Effector CD8-positive, alpha-beta T cell (primary cell): Measurements from ENCODE around the gene TENT4A.
"Not testable (repeated sequence)": the region's sequence is repeated elsewhere in the genome, so short reads cannot be mapped to it uniquely, and the experiment has no call there.

Experiments used
- DNase-seq: peaks from one replicate; lab custom pipeline; 2025; lab: John Stamatoyannopoulos, UW
- total RNA-seq, 4 experiments: gene quantifications; one replicate each; lab custom pipeline; 2026; lab: John Stamatoyannopoulos, UW

Gene TENT4A
- 46.1 to 62.0 (median 50.1) reads per million in 4 experiments for total RNA-seq

GRCh38 chr5:6713274-6714225 lies at the start of gene TENT4A:
TENT4A (plus strand) TSS chr5:6713432; CDS start chr5:6713984, 552 bp downstream.
- DNase-seq: peak; percentile 97

GRCh38 chr5:6666762-6667161 lies 46.5 kb upstream of the TENT4A start:
- no peak for DNase-seq

- no peak for DNase-seq
Observed at GRCh38 chr5:6667648-6668047, 45.6 kb upstream of the TENT4A start.

GRCh38 chr5:6668717-6669116 lies 44.5 kb upstream of the TENT4A start:
- DNase-seq: not testable (repeated sequence)

GRCh38 chr5:6673031-6673430 lies 40.2 kb upstream of the TENT4A start:
- DNase-seq: no peak

GRCh38 chr5:6673963-6674362 lies 39.3 kb upstream of the TENT4A start:
- DNase-seq: no peak

GRCh38 chr5:6674421-6674820 lies 38.8 kb upstream of the TENT4A start:
- no peak for DNase-seq

GRCh38 chr5:6674886-6675285 lies 38.3 kb upstream of the TENT4A start:
- DNase-seq: no peak

- DNase-seq: no peak
Observed at GRCh38 chr5:6675784-6676491, 37.3 kb upstream of the TENT4A start.

- DNase-seq: no peak
Observed at GRCh38 chr5:6676702-6677101, 36.5 kb upstream of the TENT4A start.

- DNase-seq: no peak
Observed at GRCh38 chr5:6678385-6678784, 34.8 kb upstream of the TENT4A start.

- no peak for DNase-seq
Observed at GRCh38 chr5:6680922-6681321, 32.3 kb upstream of the TENT4A start.

GRCh38 chr5:6681682-6682081 lies 31.6 kb upstream of the TENT4A start:
- DNase-seq: no peak

GRCh38 chr5:6682239-6682638 lies 31.0 kb upstream of the TENT4A start:
- DNase-seq: no peak

GRCh38 chr5:6683241-6683640 lies 30.0 kb upstream of the TENT4A start:
- no peak for DNase-seq

GRCh38 chr5:6684075-6684474 lies 29.2 kb upstream of the TENT4A start:
- DNase-seq: no peak

- no peak for DNase-seq
Observed at GRCh38 chr5:6686501-6686900, 26.7 kb upstream of the TENT4A start.

GRCh38 chr5:6686915-6687409 lies 26.3 kb upstream of the TENT4A start:
- DNase-seq: no peak

GRCh38 chr5:6687505-6687904 lies 25.7 kb upstream of the TENT4A start:
- DNase-seq: no peak

GRCh38 chr5:6692906-6693305 lies 20.3 kb upstream of the TENT4A start:
- no peak for DNase-seq

- DNase-seq: no peak
Observed at GRCh38 chr5:6698696-6699095, 14.5 kb upstream of the TENT4A start.

- no peak for DNase-seq
Observed at GRCh38 chr5:6699357-6699756, 13.9 kb upstream of the TENT4A start.
